ENCODE data around the gene SEZ6.

DNA sequence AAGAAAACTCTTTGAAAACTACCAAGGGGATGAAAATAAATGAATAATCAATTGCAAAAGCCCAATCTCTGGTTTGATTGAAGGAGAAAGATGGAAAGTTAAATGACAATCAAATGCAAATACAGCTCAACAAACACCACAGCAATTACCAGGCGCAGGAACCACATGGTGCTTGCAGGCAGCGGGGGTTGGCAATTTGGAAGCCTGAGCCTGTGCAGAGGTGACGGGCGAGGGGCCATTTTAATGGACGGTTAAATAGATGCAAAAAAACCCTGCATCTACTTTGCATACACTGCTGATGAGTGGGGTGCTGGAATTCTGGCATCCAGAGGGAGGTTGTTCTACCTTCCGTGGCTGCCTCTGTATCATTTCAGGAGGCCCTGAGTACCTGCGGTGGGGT, 4.8 kb upstream of the SEZ6 start:
- TF ChIP-seq, protein P1, sequence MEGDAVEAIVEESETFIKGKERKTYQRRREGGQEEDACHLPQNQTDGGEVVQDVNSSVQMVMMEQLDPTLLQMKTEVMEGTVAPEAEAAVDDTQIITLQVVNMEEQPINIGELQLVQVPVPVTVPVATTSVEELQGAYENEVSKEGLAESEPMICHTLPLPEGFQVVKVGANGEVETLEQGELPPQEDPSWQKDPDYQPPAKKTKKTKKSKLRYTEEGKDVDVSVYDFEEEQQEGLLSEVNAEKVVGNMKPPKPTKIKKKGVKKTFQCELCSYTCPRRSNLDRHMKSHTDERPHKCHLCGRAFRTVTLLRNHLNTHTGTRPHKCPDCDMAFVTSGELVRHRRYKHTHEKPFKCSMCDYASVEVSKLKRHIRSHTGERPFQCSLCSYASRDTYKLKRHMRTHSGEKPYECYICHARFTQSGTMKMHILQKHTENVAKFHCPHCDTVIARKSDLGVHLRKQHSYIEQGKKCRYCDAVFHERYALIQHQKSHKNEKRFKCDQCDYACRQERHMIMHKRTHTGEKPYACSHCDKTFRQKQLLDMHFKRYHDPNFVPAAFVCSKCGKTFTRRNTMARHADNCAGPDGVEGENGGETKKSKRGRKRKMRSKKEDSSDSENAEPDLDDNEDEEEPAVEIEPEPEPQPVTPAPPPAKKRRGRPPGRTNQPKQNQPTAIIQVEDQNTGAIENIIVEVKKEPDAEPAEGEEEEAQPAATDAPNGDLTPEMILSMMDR (IDR thresholded peaks at IDR 0.05), result no peak
- TF ChIP-seq EP300 (IDR thresholded peaks at IDR 0.05) (no peak), POLR2A (IDR thresholded peaks at IDR 0.05) (no peak), POLR2AphosphoS5 (IDR thresholded peaks at IDR 0.05) (no peak)
